Osteocyte (in vitro differentiated cells): ENCODE data around the gene DLGAP4. TPM values are rescaled to one million over a fixed set of nuclear protein-coding genes. Genes with fewer than 3 reads are reported as not detected.
A peak's percentile ranks its signal among the peaks of the same experiment; 100 is the strongest.

ENCODE experiments used
- DNase-seq: peaks from one replicate; pipeline ENCODE4 v3.0.0; 2021; ENCODE audit warnings: mixed read lengths; ENCODE audit not compliant: unreplicated experiment; ENCODE audit errors: extremely low spot score
- H3K27ac Mint-ChIP-seq: one replicate; pipeline ENCODE4 v1.8.0; 2021; ENCODE audit warnings: mild to moderate bottlenecking, mixed read lengths; ENCODE audit not compliant: unreplicated experiment
- H3K27me3 Mint-ChIP-seq: one replicate; pipeline ENCODE4 v1.8.0; 2021; ENCODE audit warnings: mixed read lengths; ENCODE audit not compliant: unreplicated experiment
- H3K36me3 Mint-ChIP-seq: one replicate; pipeline ENCODE4 v1.8.0; 2021; ENCODE audit warnings: mixed read lengths; ENCODE audit not compliant: unreplicated experiment
- H3K4me1 Mint-ChIP-seq: one replicate; pipeline ENCODE4 v1.8.0; 2021; ENCODE audit warnings: mixed read lengths; ENCODE audit not compliant: unreplicated experiment
- H3K4me3 Mint-ChIP-seq: one replicate; pipeline ENCODE4 v1.8.0; 2021; ENCODE audit warnings: mild to moderate bottlenecking, moderate library complexity, mixed read lengths; ENCODE audit not compliant: unreplicated experiment
- H3K9me3 Mint-ChIP-seq: one replicate; pipeline ENCODE4 v1.8.0; 2021; ENCODE audit warnings: mixed read lengths; ENCODE audit not compliant: unreplicated experiment
- total RNA-seq: library from RNA; stranded (reverse); gene quantifications from 2 replicates; pipeline ENCODE4 v1.2.1, GENCODE V29; 2021
- TF ChIP-seq, protein P1 (sequence below): fragments of 200-600 bp; sonication (generic); IDR thresholded peaks from 2 replicates; pipeline ENCODE4 v1.5.0; 2021; ENCODE audit warnings: antibody characterized with exemption, mild to moderate bottlenecking, moderate library complexity

Gene DLGAP4
- total RNA-seq, 1 donor from 2014 or later = 134 TPM

DNA sequence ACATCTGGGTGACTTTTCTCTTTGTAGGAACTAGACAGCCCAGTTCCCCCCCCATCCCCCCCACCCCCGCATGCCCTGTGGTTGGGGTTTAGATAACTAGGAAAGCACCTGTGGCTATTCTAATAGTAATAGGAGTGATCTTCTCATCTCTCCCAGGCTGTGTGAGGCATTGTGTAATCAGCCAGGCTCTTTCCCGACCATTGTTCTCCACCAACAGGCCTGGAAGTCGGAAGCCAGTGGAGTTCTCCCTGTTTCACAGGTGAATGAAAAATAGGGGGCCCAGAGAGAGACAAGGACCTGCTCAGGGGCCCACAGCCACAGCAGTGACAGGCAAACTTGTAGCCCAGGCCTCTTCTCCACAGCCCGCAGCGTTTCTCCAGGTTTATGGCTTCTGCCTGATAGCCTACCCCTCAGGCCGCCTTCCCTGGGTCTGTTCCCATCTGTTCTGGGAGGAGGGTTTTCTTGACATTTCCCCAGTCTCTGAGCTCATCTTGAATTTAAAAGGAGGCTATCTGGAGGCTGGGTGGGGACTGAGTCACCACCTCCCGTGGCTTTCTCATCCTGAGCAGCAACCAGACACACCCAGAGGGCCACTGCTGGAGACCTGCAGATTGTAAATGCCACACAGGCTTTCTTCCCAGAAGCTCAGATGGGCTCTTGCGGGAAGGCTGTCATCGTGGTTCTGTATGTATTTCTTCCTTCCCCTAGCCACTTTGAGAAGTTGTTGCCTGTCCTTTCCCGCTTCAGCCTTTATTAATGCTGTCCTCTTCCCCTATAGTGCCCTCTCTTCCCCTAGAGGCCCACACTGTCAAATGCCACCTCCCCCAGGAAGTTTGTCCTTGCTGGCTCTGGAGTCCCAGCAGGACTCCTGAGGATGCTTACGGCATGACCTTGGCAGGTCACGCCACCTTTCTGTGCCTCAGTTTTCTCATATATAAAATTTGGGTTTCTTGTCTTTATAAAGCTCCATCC lies 159.3 kb downstream of the DLGAP4 start:
- H3K9me3 Mint-ChIP-seq = no peaks in the 10 kb centered on the region
- H3K27ac Mint-ChIP-seq = peak overlapping the region; percentile 96

DNA sequence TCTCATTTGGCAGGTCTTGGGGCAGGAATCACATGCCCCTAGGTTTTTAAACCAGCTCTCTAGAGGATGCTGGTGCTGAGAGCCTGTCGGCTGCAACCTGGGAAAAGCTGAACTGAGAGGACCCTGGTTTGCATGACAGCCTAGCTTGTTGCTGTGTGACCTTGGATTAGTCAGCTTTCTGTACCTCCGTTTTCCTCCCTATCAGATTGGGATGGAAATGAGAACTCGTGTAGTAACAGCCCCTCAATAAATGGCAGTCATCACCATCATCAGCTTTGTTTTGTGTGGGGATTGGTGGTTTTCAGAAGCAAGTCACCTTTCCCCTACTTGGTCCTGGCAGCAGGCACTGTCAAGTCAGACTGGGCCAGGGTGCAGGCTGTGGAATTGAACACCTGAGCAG lies 159.9 kb downstream of the DLGAP4 start:
- Mint-ChIP-seq H3K27me3 (no peaks in the 10 kb centered on the region), H3K36me3 (peaks cover 2% of the 10 kb centered on the region), H3K27ac (peak overlapping the region; percentile 96), H3K4me1 (peaks cover 79% of the 10 kb centered on the region), H3K9me3 (no peaks in the 10 kb centered on the region), H3K4me3 (peak overlapping the region; percentile 53)
- TF ChIP-seq, protein P1, sequence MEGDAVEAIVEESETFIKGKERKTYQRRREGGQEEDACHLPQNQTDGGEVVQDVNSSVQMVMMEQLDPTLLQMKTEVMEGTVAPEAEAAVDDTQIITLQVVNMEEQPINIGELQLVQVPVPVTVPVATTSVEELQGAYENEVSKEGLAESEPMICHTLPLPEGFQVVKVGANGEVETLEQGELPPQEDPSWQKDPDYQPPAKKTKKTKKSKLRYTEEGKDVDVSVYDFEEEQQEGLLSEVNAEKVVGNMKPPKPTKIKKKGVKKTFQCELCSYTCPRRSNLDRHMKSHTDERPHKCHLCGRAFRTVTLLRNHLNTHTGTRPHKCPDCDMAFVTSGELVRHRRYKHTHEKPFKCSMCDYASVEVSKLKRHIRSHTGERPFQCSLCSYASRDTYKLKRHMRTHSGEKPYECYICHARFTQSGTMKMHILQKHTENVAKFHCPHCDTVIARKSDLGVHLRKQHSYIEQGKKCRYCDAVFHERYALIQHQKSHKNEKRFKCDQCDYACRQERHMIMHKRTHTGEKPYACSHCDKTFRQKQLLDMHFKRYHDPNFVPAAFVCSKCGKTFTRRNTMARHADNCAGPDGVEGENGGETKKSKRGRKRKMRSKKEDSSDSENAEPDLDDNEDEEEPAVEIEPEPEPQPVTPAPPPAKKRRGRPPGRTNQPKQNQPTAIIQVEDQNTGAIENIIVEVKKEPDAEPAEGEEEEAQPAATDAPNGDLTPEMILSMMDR = no peak
- no peak for DNase-seq

More for the DNA sequence above, 159.3 kb downstream of the DLGAP4 start:
- Mint-ChIP-seq H3K36me3 (peaks cover 2% of the 10 kb centered on the region), H3K27me3 (no peaks in the 10 kb centered on the region), H3K4me1 (peaks cover 78% of the 10 kb centered on the region), H3K4me3 (peak overlapping the region; percentile 53)
- peak; percentile 87 for DNase-seq
- TF ChIP-seq, protein P1 = no peak

DNA sequence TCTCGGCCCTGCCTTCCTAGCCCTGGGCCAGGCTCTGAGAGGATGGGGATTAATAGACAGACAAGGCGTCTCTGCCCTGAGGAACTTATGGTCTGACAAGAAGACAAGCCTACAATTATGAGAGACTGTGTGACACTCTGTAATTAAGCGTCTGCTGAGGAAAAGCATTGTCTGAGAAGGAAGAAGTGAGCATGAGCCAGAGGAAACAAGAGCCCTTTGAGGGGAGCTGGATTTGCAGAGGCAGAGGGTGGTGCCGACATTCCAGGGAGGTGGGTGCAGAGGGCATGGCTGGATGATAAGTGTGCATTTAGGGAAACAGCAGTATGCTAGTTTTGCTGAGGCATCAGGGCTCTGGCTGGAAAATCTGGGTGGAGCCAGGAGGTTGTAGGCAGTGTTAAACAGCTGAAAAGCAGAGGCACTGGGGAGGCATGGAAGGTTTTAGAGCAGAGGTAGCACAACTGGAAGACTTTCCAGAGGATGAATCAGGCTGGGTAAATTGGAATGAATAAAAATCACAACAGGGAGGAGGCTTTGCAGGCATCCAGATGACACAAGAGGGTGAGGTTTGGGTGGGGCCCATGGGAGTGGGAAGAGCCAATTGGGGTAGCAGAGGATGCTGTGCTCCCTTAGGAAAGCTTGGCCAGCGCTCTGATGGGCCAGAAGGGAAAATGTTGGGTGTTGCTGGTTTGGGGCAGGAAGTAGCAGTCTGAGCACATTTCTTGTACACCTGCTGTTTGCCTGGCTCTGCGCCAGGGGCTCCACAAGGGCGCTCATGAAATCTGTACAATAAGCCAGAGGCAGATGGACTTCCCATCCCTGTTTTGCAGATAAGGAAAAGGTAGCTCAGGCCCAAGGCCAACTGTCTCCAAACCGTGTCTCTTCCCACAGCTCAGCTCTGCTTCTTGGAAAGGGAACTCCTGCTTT lies 161.2 kb downstream of the DLGAP4 start:
- Mint-ChIP-seq H3K27me3 (no peaks in the 10 kb centered on the region), H3K36me3 (peaks cover 2% of the 10 kb centered on the region), H3K4me1 (peaks cover 88% of the 10 kb centered on the region), H3K9me3 (no peaks in the 10 kb centered on the region), H3K27ac (peak overlapping the region; percentile 96), H3K4me3 (peak overlapping the region; percentile 20)
- DNase-seq = no peak
- TF ChIP-seq, protein P1 = no peak

DNA sequence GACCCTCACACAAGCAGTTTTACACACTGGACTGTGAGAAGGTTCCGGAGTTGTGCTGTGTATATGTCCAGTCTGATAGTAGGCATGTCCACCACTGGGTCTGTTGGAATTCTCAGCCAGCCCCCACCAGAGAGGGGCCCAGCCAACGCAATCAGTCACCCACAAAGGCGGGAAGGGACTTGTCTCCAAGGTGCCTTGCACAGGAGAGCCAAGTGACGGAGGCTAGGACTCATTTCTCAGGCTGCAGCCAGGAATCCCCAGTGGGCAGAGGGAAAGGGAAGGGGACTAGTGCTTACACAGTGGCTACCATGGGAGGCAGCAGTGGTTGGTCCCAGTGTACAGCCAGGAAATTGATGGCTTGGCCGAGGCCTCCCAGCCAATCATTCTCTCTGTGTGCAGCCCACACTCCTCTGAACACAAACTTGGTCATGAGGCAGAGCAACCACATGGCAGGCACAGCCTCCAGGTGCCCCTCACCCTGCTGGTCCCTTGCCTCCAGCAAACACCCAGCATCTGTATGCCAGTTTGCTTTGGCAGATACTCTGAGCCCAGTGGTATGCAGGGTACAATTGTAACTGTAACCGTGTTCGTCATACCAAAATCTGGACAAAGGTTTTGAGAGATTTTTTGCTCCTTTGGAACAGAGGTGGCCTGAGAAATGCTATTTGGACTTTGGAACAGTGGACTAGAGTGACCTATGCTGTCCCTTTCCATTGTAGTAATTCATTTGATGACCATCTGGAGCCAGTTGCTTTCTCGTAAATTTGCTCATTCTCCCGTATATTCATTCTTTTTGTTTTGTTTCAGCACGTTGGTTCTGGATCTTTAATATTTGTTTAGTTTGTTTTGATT lies 162.2 kb downstream of the DLGAP4 start:
- Mint-ChIP-seq H3K4me3 (no peak overlapping the region), H3K27me3 (no peaks in the 10 kb centered on the region), H3K4me1 (peaks cover 93% of the 10 kb centered on the region), H3K36me3 (peaks cover 2% of the 10 kb centered on the region), H3K9me3 (no peaks in the 10 kb centered on the region), H3K27ac (peak overlapping the region; percentile 96)
- DNase-seq = no peak
- TF ChIP-seq, protein P1 = no peak
